Upper lobe of left lung (tissue), 4 donors: ENCODE data around the gene ZCCHC24.

Experiments used
- EP300 ChIP-seq, 4 donors: sonication (generic); formaldehyde crosslinking; IDR thresholded peaks; one replicate each; pipeline ENCODE4 v1.5.1; 2017; ENCODE audit warnings: antibody characterized with exemption in 4 of 4, control low read depth in 2 of 4
- POLR2AphosphoS5 ChIP-seq, 2 donors: sonication (generic); formaldehyde crosslinking; IDR thresholded peaks; one replicate each; pipeline ENCODE4 v1.5.1; 2017; ENCODE audit warnings: antibody characterized with exemption in 2 of 2
- TF ChIP-seq, protein P1 (sequence below), 6 experiments: fragments of 450-650 bp in 4 of 6; fragments of 200-600 bp in 2 of 6; sonication (generic) in 2 of 6; IDR thresholded peaks; one replicate each; pipeline ENCODE4 v1.5.1; 2016 to 2019; ENCODE audit warnings: antibody characterized with exemption in 6 of 6

DNA sequence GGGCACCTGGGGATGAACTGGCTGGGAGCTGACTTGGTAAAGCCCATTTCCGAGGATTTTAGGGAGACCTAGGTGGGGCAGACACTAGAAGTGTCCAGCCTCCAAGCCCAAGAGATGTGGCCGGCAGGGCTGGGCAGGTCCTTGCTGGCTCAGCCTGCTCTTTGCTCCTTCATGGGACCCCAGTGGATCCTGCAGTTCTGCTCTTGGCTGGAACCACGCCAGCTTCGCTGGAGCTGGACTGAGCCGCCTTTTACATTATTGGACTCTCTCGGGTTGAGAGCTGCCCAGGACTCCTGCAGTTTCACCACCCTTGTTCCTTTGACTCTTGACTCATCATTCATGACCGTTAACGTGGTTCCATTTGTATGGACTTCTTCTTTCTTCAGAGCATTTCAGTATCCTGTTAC, 92.4 kb downstream of the ZCCHC24 start:
- TF ChIP-seq, protein P1, sequence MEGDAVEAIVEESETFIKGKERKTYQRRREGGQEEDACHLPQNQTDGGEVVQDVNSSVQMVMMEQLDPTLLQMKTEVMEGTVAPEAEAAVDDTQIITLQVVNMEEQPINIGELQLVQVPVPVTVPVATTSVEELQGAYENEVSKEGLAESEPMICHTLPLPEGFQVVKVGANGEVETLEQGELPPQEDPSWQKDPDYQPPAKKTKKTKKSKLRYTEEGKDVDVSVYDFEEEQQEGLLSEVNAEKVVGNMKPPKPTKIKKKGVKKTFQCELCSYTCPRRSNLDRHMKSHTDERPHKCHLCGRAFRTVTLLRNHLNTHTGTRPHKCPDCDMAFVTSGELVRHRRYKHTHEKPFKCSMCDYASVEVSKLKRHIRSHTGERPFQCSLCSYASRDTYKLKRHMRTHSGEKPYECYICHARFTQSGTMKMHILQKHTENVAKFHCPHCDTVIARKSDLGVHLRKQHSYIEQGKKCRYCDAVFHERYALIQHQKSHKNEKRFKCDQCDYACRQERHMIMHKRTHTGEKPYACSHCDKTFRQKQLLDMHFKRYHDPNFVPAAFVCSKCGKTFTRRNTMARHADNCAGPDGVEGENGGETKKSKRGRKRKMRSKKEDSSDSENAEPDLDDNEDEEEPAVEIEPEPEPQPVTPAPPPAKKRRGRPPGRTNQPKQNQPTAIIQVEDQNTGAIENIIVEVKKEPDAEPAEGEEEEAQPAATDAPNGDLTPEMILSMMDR (IDR thresholded peaks at IDR 0.05), result no peak
- no peak for TF ChIP-seq POLR2AphosphoS5 (IDR thresholded peaks at IDR 0.05)
- TF ChIP-seq EP300 (IDR thresholded peaks at IDR 0.05), result no peak
